Mesendoderm (in vitro differentiated cells): ENCODE data around the gene COL13A1. TPM values are rescaled to one million over a fixed set of nuclear protein-coding genes. Genes with fewer than 3 reads are reported as not detected.
A peak's percentile ranks its signal among the peaks of the same experiment; 100 is the strongest.

Experiments
- DNase-seq: peaks from one replicate; pipeline ENCODE4 v3.0.0; 2013
- H2AK5ac ChIP-seq: 2 replicates; pipeline ENCODE4 v1.6.1; 2013; ENCODE audit warnings: low read length, inconsistent platforms
- H2BK120ac ChIP-seq: 2 replicates; pipeline ENCODE4 v1.6.1; 2013; ENCODE audit warnings: low read depth, mild to moderate bottlenecking, low read length, moderate library complexity, mixed read lengths
- H2BK15ac ChIP-seq: replicated peaks from 2 replicates; pipeline ENCODE4 v1.6.1; 2013; ENCODE audit warnings: low read depth, mild to moderate bottlenecking, moderate library complexity
- H2BK5ac ChIP-seq: 2 replicates; pipeline ENCODE4 v1.6.1; 2013; ENCODE audit warnings: low read length, inconsistent platforms
- H3K18ac ChIP-seq: 2 replicates; pipeline ENCODE4 v1.6.1; 2013; ENCODE audit warnings: mild to moderate bottlenecking, low read length, mixed read lengths
- H3K23ac ChIP-seq: one replicate; pipeline ENCODE4 v1.6.1; 2013; ENCODE audit warnings: low read length
- H3K27ac ChIP-seq: 2 replicates; pipeline ENCODE4 v1.5.1; 2013; ENCODE audit warnings: low read depth, mild to moderate bottlenecking, inconsistent platforms, low read length, moderate library complexity
- H3K27me3 ChIP-seq: 2 replicates; pipeline ENCODE4 v1.6.1; 2013; ENCODE audit warnings: low read length, control low read depth, mild to moderate bottlenecking, inconsistent platforms; ENCODE audit not compliant: insufficient read depth, poor library complexity
- H3K36me3 ChIP-seq: 2 replicates; pipeline ENCODE4 v1.6.1; 2013; ENCODE audit warnings: low read length, inconsistent platforms; ENCODE audit not compliant: control insufficient read depth, insufficient read depth
- H3K4ac ChIP-seq: one replicate; pipeline ENCODE4 v1.6.1; 2013; ENCODE audit warnings: low read depth, mild to moderate bottlenecking, low read length, moderate library complexity
- H3K4me1 ChIP-seq: 2 replicates; pipeline ENCODE4 v1.6.1; 2013; ENCODE audit warnings: low read depth, low read length, inconsistent platforms; ENCODE audit not compliant: control insufficient read depth
- H3K4me2 ChIP-seq: 2 replicates; pipeline ENCODE4 v1.6.1; 2013; ENCODE audit warnings: low read length
- H3K4me3 ChIP-seq: 2 replicates; pipeline ENCODE4 v1.5.1; 2013; ENCODE audit warnings: mild to moderate bottlenecking, low read length
- H3K56ac ChIP-seq: one replicate; pipeline ENCODE4 v1.6.1; 2013; ENCODE audit warnings: low read length
- H3K79me1 ChIP-seq: 2 replicates; pipeline ENCODE4 v1.6.1; 2013; ENCODE audit warnings: low read length, inconsistent platforms
- H3K79me2 ChIP-seq: 2 replicates; pipeline ENCODE4 v1.6.1; 2013; ENCODE audit warnings: mild to moderate bottlenecking, low read length; ENCODE audit not compliant: control insufficient read depth, insufficient read depth
- H3K9ac ChIP-seq: 2 replicates; pipeline ENCODE4 v1.6.1; 2013; ENCODE audit warnings: low read length, inconsistent platforms
- H4K5ac ChIP-seq: one replicate; pipeline ENCODE4 v1.6.1; 2013; ENCODE audit warnings: low read length
- H4K8ac ChIP-seq: one replicate; pipeline ENCODE4 v1.6.1; 2013; ENCODE audit warnings: low read depth, mild to moderate bottlenecking, control low read depth, low read length, moderate library complexity
- WGBS: extraction: QIAGEN DNeasy Blood & Tissue Kit; methylation state at CpG from one replicate; pipeline ENCODE4 v1.1.7; 2013; ENCODE audit warnings: low lambda C conversion rate, missing lambda C conversion rate; ENCODE audit not compliant: insufficient coverage; ENCODE audit errors: extremely low coverage; 5-methylcytosine and 5-hydroxymethylcytosine counted together
- polyA plus RNA-seq, 2 experiments: library from polyadenylated mRNA; stranded (reverse); fragments of 200-250 nt; gene quantifications; one replicate each; pipeline ENCODE4 v1.2.3, GENCODE V29; 2013

Gene COL13A1
- polyA plus RNA-seq (2013, experiment 1 of 2): 14.4 TPM
- polyA plus RNA-seq (2013, experiment 2 of 2): 14.6 TPM

DNA sequence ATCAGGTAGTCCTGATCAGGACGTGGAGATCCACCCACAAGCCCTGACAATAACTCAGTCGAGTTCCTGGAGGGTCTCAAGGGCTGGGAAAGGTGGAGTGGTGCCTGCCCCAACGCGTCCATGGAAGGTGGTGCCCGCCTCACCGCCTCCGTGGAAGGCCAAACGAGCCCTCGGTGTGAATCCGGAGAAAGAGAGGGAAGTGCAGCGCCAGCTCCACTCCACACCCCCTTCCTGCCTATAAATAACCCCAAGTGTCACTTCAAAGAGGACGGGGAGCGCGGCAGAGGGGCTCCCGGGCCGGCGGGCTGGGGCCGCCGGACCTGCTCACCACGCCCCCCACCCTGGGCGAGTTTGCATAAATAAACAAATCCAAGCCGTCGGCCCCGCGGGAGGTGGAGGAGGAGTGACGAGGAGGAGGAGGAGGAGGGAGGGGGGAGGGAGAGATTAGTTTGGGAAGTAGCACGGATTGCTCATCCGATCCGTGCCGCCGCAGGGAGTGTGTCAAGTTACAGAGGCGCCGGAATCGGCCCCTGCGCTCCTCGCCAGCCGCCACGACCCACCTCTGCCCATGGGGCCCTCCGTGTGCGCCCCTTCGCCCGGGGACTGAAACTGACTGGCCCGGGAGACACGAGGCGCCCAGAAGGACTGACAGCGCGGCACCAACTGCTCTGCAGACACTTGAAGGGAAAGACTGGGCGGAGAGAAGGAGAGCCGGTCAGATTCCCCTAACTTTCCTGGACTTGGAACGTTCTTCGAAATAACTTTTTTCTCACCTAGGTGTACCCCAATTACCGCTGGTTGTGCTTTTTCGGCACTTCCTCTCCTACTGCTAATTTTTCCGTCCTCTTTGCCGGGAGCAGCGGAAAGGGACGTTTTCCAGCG, at the start of gene COL13A1:
COL13A1 (plus strand) TSS at position 473 of the 882 bp plus-strand sequence. CDS start 518 bp downstream, outside the sequence.
- Histone ChIP-seq H3K79me1 (peaks cover 17% of the 10 kb centered on the region), H3K4me1 (peaks cover 23% of the 10 kb centered on the region), H3K4me2 (peak within 1 kb of the TSS; percentile 92), H3K18ac (peak within 1 kb of the TSS; percentile 97), H3K4me3 (peak within 1 kb of the TSS; percentile 98), H3K27me3 (no peaks in the 10 kb centered on the region), H4K8ac (no peak within 1 kb of the TSS), H3K4ac (peak within 1 kb of the TSS; percentile 92), H3K9ac (peak within 1 kb of the TSS; percentile 97), H3K27ac (peak within 1 kb of the TSS; percentile 77), H3K23ac (peak within 1 kb of the TSS; percentile 84), H2BK120ac (peak within 1 kb of the TSS; percentile 85), H2AK5ac (peak within 1 kb of the TSS; percentile 94), H4K5ac (no peak within 1 kb of the TSS), H3K36me3 (no peaks in the 10 kb centered on the region), H3K56ac (peak within 1 kb of the TSS; percentile 96), H3K79me2 (peaks cover 46% of the 10 kb centered on the region), H2BK15ac (peak within 1 kb of the TSS; percentile 20), H2BK5ac (peak within 1 kb of the TSS; percentile 95)
- DNase-seq: peak; percentile 97
- WGBS: no CpG with 5 or more reads among the region's 58 CpGs

GRCh38 chr10:69752479-69752878, 49.2 kb upstream of the COL13A1 start:
- Histone ChIP-seq H2BK5ac (no peak overlapping the region), H3K18ac (no peak overlapping the region), H3K79me2 (no peaks in the 10 kb centered on the region), H3K27me3 (no peaks in the 10 kb centered on the region), H4K5ac (no peak overlapping the region), H3K4ac (no peak overlapping the region), H2AK5ac (no peak overlapping the region), H3K36me3 (no peaks in the 10 kb centered on the region), H3K27ac (no peak overlapping the region), H3K4me2 (no peak overlapping the region), H3K4me1 (no peaks in the 10 kb centered on the region), H3K4me3 (no peak overlapping the region), H3K56ac (no peak overlapping the region), H4K8ac (no peak overlapping the region), H3K79me1 (no peaks in the 10 kb centered on the region), H2BK120ac (no peak overlapping the region), H3K23ac (no peak overlapping the region), H3K9ac (no peak overlapping the region), H2BK15ac (no peak overlapping the region)
- no CpG with 5 or more reads among the region's 7 CpGs for WGBS
- no peak for DNase-seq

GRCh38 chr10:69756279-69756678, 45.4 kb upstream of the COL13A1 start:
- DNase-seq: no peak
- H3K4me1 ChIP-seq: no peaks in the 10 kb centered on the region

GRCh38 chr10:69757206-69757552, 44.5 kb upstream of the COL13A1 start:
- Histone ChIP-seq H3K4me1 (no peaks in the 10 kb centered on the region), H2BK15ac (no peak overlapping the region), H3K18ac (no peak overlapping the region), H3K27ac (no peak overlapping the region), H3K23ac (no peak overlapping the region), H3K9ac (no peak overlapping the region), H2BK120ac (no peak overlapping the region), H4K5ac (no peak overlapping the region), H3K4ac (no peak overlapping the region), H3K79me1 (no peaks in the 10 kb centered on the region), H3K36me3 (no peaks in the 10 kb centered on the region), H4K8ac (no peak overlapping the region), H3K27me3 (no peaks in the 10 kb centered on the region), H3K4me2 (no peak overlapping the region), H2BK5ac (no peak overlapping the region), H3K56ac (no peak overlapping the region), H2AK5ac (no peak overlapping the region), H3K4me3 (no peak overlapping the region), H3K79me2 (no peaks in the 10 kb centered on the region)
- DNase-seq: no peak
- WGBS: no CpG with 5 or more reads among the region's 5 CpGs

More at GRCh38 chr10:69756279-69756678, 45.4 kb upstream of the COL13A1 start:
- no peak overlapping the region for H3K27ac ChIP-seq
- no peak overlapping the region for H3K23ac ChIP-seq
- no peaks in the 10 kb centered on the region for H3K27me3 ChIP-seq
- H2AK5ac ChIP-seq: no peak overlapping the region
- no peak overlapping the region for H3K9ac ChIP-seq
- H3K18ac ChIP-seq: no peak overlapping the region
- H2BK120ac ChIP-seq: no peak overlapping the region
- no peak overlapping the region for H3K4me2 ChIP-seq
- no peaks in the 10 kb centered on the region for H3K79me2 ChIP-seq
- no peak overlapping the region for H2BK15ac ChIP-seq
- H2BK5ac ChIP-seq: no peak overlapping the region
- H3K4me3 ChIP-seq: no peak overlapping the region
- WGBS: no CpG with 5 or more reads among the region's 1 CpG
- no peak overlapping the region for H4K5ac ChIP-seq
- no peaks in the 10 kb centered on the region for H3K36me3 ChIP-seq
- no peak overlapping the region for H3K4ac ChIP-seq
- H4K8ac ChIP-seq: no peak overlapping the region
- no peaks in the 10 kb centered on the region for H3K79me1 ChIP-seq
- no peak overlapping the region for H3K56ac ChIP-seq

GRCh38 chr10:69757553-69758309, 44.0 kb upstream of the COL13A1 start:
- Histone ChIP-seq H4K5ac (no peak overlapping the region), H3K79me1 (no peaks in the 10 kb centered on the region), H2BK15ac (no peak overlapping the region), H3K36me3 (no peaks in the 10 kb centered on the region), H3K18ac (no peak overlapping the region), H3K27ac (no peak overlapping the region), H3K56ac (no peak overlapping the region), H2AK5ac (no peak overlapping the region), H3K4me2 (no peak overlapping the region), H3K9ac (no peak overlapping the region), H3K4ac (no peak overlapping the region), H2BK5ac (no peak overlapping the region), H2BK120ac (no peak overlapping the region), H3K79me2 (no peaks in the 10 kb centered on the region), H3K4me1 (no peaks in the 10 kb centered on the region), H3K27me3 (no peaks in the 10 kb centered on the region), H3K4me3 (no peak overlapping the region), H3K23ac (peak overlapping the region; percentile 38), H4K8ac (no peak overlapping the region)
- WGBS: no CpG with 5 or more reads among the region's 10 CpGs
- no peak for DNase-seq
